Activated T-helper 1 cell treated with anti-CD3 and anti-CD28 coated beads, Interleukin-2, amount 50 U/mL, for 16 hours (primary cell): ENCODE results near the gene PURA.

ENCODE experiments used
- DNase-seq, 2 donors: peaks; one replicate each; pipeline ENCODE4 v3.0.0-alpha.2; 2020; ENCODE audit warnings: low read depth in 1 of 2, low spot score in 1 of 2

The PURA gene

GRCh38 chr5:140109759-140110645 is 3.9 kb upstream of the PURA start:
- no peak for DNase-seq

GRCh38 chr5:140110646-140110957 is 3.3 kb upstream of the PURA start:
- no peak for DNase-seq

- no peak for DNase-seq
Measured at GRCh38 chr5:140111011-140111858, 2.7 kb upstream of the PURA start.

- no peak for DNase-seq
Measured at GRCh38 chr5:140111859-140112551, 1.9 kb upstream of the PURA start.

GRCh38 chr5:140112685-140113179 is 1.2 kb upstream of the PURA start:
- DNase-seq = no peak

- DNase-seq = peak; percentile 3 to 5
Measured at GRCh38 chr5:140113180-140113698, 670 bp upstream of the PURA start.

- DNase-seq = peak; percentile 12 to 20
Measured at GRCh38 chr5:140114341-140115185, 654 bp downstream of the PURA start.

- no peak for DNase-seq
Measured at GRCh38 chr5:140115186-140115500, 1.2 kb downstream of the PURA start.

GRCh38 chr5:140116716-140117115 is 2.8 kb downstream of the PURA start:
- no peak for DNase-seq

GRCh38 chr5:140117523-140117922 is 3.6 kb downstream of the PURA start:
- no peak for DNase-seq

GRCh38 chr5:140118302-140118936 is 4.5 kb downstream of the PURA start:
- no peak for DNase-seq

GRCh38 chr5:140125637-140126036 is 11.7 kb downstream of the PURA start, which contains the start of gene IGIP:
TSS of gene IGIP (plus strand) at chr5:140125937. CDS start at chr5:140128477, 2,540 bp downstream.
- DNase-seq = no peak

GRCh38 chr5:140126315-140127012 is 12.6 kb downstream of the PURA start:
- DNase-seq = no peak

GRCh38 chr5:140128376-140128775 is 14.5 kb downstream of the PURA start:
- no peak for DNase-seq

GRCh38 chr5:140130949-140131733 is 17.2 kb downstream of the PURA start:
- DNase-seq = no peak

GRCh38 chr5:140131967-140132409 is 18.1 kb downstream of the PURA start:
- DNase-seq = no peak

GRCh38 chr5:140133514-140134167 is 19.7 kb downstream of the PURA start:
- DNase-seq = no peak
